ENCODE data around the gene MAIP1. TPM values are rescaled to one million over a fixed set of nuclear protein-coding genes. Genes with fewer than 3 reads are reported as not detected.

MAIP1 gene
- total and polyA plus RNA-seq, 9 of the 15 experiments (the other 6 are each of a cell fraction or from before 2014, with no cell fraction given), result 3.6 to 30.0 (median 24.5) TPM

DNA sequence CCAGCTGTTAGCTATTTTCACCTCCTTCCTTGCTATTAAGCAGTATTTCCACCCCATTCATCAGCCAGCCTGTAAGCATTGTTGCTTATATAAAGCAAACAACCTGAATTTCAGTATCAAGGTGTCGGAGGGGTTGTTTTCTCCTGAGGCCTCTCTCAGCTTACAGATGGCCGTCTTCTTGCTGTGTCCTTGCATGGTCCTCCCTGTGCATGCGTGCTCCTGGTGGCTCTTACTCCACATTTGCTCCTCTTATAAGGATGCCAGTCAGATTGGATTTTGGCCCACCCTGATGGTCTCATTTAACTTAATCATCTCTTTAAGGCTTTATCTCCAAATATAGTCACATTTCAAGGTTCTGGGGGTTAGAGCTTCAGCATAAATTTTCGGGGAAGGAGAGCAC lies 2.6 kb downstream of the MAIP1 start:
- WGBS (ENCODE audit: insufficient coverage, low coverage, missing lambda C conversion rate), result 92% methylated on average over 3 of the region's 4 CpGs
- no peaks in the 10 kb centered on the region for H3K9me3 ChIP-seq (replicated peaks; ENCODE audit: control insufficient read depth, insufficient read depth, low read depth, low read length)
- no TSS peak for BruUV-seq (replicated peaks)
- no peak overlapping the region for H3K4me3 ChIP-seq
- in situ Hi-C loops (cut with MboI), result loop anchor here (25.0 kb wide), 1 partner anchor 1254 kb away; no protein-coding TSS in a partner anchor
- H3K9me1 ChIP-seq (ENCODE audit: control insufficient read depth, insufficient read depth, low read length), result no peaks in the 10 kb centered on the region
- no peak overlapping the region for H3K9ac ChIP-seq (ENCODE audit: insufficient read depth in 1 of 2, low read depth in 2 of 2, low read length in 2 of 2)
- H3K36me3 ChIP-seq (ENCODE audit: control insufficient read depth, insufficient read depth, low read length), result peaks cover 52% of the 10 kb centered on the region
- no peak for FAIRE-seq
- DNase-seq (ENCODE audit: extremely low read depth in 1 of 4, low spot score in 3 of 4), result no peak
- H3K27me3 ChIP-seq (ENCODE audit: control insufficient read depth in 2 of 2, insufficient read depth in 2 of 2, low read length in 2 of 2), result no peaks in the 10 kb centered on the region
- H2AFZ ChIP-seq (ENCODE audit: low read depth, low read length), result no peak overlapping the region
- TF ChIP-seq ATF7 (IDR thresholded peaks at IDR 0.05), result no peak
- no peak for TF ChIP-seq RBM17 (IDR thresholded peaks at IDR 0.05; ENCODE audit: borderline replicate concordance, low read depth, low read length)
- TF ChIP-seq, protein P1, sequence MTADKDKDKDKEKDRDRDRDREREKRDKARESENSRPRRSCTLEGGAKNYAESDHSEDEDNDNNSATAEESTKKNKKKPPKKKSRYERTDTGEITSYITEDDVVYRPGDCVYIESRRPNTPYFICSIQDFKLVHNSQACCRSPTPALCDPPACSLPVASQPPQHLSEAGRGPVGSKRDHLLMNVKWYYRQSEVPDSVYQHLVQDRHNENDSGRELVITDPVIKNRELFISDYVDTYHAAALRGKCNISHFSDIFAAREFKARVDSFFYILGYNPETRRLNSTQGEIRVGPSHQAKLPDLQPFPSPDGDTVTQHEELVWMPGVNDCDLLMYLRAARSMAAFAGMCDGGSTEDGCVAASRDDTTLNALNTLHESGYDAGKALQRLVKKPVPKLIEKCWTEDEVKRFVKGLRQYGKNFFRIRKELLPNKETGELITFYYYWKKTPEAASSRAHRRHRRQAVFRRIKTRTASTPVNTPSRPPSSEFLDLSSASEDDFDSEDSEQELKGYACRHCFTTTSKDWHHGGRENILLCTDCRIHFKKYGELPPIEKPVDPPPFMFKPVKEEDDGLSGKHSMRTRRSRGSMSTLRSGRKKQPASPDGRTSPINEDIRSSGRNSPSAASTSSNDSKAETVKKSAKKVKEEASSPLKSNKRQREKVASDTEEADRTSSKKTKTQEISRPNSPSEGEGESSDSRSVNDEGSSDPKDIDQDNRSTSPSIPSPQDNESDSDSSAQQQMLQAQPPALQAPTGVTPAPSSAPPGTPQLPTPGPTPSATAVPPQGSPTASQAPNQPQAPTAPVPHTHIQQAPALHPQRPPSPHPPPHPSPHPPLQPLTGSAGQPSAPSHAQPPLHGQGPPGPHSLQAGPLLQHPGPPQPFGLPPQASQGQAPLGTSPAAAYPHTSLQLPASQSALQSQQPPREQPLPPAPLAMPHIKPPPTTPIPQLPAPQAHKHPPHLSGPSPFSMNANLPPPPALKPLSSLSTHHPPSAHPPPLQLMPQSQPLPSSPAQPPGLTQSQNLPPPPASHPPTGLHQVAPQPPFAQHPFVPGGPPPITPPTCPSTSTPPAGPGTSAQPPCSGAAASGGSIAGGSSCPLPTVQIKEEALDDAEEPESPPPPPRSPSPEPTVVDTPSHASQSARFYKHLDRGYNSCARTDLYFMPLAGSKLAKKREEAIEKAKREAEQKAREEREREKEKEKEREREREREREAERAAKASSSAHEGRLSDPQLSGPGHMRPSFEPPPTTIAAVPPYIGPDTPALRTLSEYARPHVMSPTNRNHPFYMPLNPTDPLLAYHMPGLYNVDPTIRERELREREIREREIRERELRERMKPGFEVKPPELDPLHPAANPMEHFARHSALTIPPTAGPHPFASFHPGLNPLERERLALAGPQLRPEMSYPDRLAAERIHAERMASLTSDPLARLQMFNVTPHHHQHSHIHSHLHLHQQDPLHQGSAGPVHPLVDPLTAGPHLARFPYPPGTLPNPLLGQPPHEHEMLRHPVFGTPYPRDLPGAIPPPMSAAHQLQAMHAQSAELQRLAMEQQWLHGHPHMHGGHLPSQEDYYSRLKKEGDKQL (CRISPR knock-in tag; IDR thresholded peaks at IDR 0.05; ENCODE audit: borderline replicate concordance), result no peak
- TF ChIP-seq ILF3 (IDR thresholded peaks at IDR 0.05; ENCODE audit: borderline replicate concordance), result no peak
- TF ChIP-seq SMARCE1 (IDR thresholded peaks at IDR 0.05), result no peak
- TF ChIP-seq, protein P2, sequence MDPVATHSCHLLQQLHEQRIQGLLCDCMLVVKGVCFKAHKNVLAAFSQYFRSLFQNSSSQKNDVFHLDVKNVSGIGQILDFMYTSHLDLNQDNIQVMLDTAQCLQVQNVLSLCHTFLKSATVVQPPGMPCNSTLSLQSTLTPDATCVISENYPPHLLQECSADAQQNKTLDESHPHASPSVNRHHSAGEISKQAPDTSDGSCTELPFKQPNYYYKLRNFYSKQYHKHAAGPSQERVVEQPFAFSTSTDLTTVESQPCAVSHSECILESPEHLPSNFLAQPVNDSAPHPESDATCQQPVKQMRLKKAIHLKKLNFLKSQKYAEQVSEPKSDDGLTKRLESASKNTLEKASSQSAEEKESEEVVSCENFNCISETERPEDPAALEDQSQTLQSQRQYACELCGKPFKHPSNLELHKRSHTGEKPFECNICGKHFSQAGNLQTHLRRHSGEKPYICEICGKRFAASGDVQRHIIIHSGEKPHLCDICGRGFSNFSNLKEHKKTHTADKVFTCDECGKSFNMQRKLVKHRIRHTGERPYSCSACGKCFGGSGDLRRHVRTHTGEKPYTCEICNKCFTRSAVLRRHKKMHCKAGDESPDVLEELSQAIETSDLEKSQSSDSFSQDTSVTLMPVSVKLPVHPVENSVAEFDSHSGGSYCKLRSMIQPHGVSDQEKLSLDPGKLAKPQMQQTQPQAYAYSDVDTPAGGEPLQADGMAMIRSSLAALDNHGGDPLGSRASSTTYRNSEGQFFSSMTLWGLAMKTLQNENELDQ (CRISPR knock-in tag; IDR thresholded peaks at IDR 0.05; ENCODE audit: borderline replicate concordance), result no peak
- CTCF ChIA-PET (ENCODE audit: low intra/inter-chr PET ratio), result no interaction called here
- H3K79me2 ChIP-seq (ENCODE audit: control insufficient read depth, insufficient read depth, low read length), result peaks cover 65% of the 10 kb centered on the region
- peaks cover 2 to 11% of the 10 kb centered on the region in 2 experiments; a peak in 3 of 5 replicates for H3K4me1 ChIP-seq (replicated peaks in 1 of 2; ENCODE audit: control insufficient read depth in 2 of 2, insufficient read depth in 2 of 2, low read length in 2 of 2)
- no peaks in the 10 kb centered on the region for H4K20me1 ChIP-seq (replicated peaks; ENCODE audit: control insufficient read depth, insufficient read depth, low read length)
- H3K4me2 ChIP-seq (ENCODE audit: insufficient read depth, low read length), result no peak overlapping the region
- intact Hi-C loops (cut with micrococcal nuclease), result no loop called here
- POLR2A ChIA-PET, result no interaction called here
- no peak overlapping the region for H3K27ac ChIP-seq (ENCODE audit: extremely low read depth, low read depth, low read length)
- no peak for ATAC-seq

Data from K562 (cell line).